ENCODE data around the gene ZNF638. TPM values are rescaled to one million over a fixed set of nuclear protein-coding genes. Genes with fewer than 3 reads are reported as not detected.

ZNF638 gene
- total and polyA plus RNA-seq, 2 of the 8 experiments (the other 6 are each of a cell fraction or from before 2014, with no cell fraction given), result 45.3 to 143 TPM

DNA sequence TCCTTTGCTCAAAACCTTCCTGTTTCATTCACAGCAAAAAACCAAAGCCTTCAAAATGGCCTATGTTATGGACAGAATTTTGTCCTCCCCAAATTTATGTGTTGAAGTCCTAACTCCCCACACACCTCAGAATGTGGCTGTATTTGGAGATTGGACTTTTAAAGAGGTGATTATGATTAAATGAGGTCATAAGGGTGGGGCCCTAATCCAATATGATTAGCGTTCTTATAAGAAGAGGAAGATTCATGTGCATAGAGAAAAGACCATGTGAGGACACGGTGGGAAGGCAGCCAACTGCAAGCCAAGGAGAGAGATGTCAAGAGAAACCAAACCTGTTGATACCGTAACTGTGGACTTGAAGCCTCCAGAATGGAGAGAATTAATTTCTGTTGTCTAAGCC is 4.6 kb upstream of the ZNF638 start:
- Histone ChIP-seq H4K5ac (ENCODE audit: insufficient read length, low read depth, low read length) (no peak overlapping the region), H3K23ac (ENCODE audit: insufficient read length) (no peak overlapping the region), H2BK5ac (ENCODE audit: low read depth, low read length) (no peak overlapping the region), H3K14ac (ENCODE audit: insufficient read length) (no peak overlapping the region), H3K79me2 (ENCODE audit: control insufficient read depth in 1 of 2, insufficient read depth in 2 of 2, low read length in 2 of 2) (peaks cover 8 to 28% of the 10 kb centered on the region in 2 experiments), H2BK12ac (ENCODE audit: low read depth, low read length) (no peak overlapping the region), H4K91ac (replicated peaks; ENCODE audit: insufficient read length, low read length) (no peak overlapping the region), H3K27me3 (replicated peaks in 1 of 4; ENCODE audit: control insufficient read depth in 3 of 4, extremely low read depth in 1 of 4, insufficient read depth in 3 of 4, low read length in 3 of 4) (no peaks in the 10 kb centered on the region), H2BK15ac (ENCODE audit: low read length) (no peak overlapping the region), H3K4ac (replicated peaks; ENCODE audit: insufficient read length, low read depth, low read length) (no peak overlapping the region), H3K9ac (replicated peaks in 1 of 4; ENCODE audit: extremely low read depth in 1 of 4, low read depth in 3 of 4, low read length in 3 of 4) (no peak overlapping the region), H4K20me1 (replicated peaks in 1 of 2; ENCODE audit: control insufficient read depth in 1 of 2, insufficient read depth in 2 of 2, low read length in 2 of 2) (peaks cover 0 to 3% of the 10 kb centered on the region in 2 experiments), H2BK20ac (ENCODE audit: low read length) (no peak overlapping the region), H3K27ac (ENCODE audit: low read depth, low read length) (no peak overlapping the region), H4K8ac (ENCODE audit: extremely low read depth, insufficient read depth, low read length) (no peak overlapping the region), H2AFZ (ENCODE audit: low read length) (no peak overlapping the region), H3K56ac (replicated peaks; ENCODE audit: insufficient read length, low read depth, low read length) (no peak overlapping the region), H2AK5ac (ENCODE audit: low read depth, low read length) (no peak overlapping the region), H3K18ac (ENCODE audit: extremely low read depth, low read length) (no peak overlapping the region), H3K4me2 (ENCODE audit: insufficient read depth in 1 of 2, low read depth in 2 of 2, low read length in 2 of 2) (no peak overlapping the region), H3K23me2 (ENCODE audit: low read depth, low read length) (no peaks in the 10 kb centered on the region), H3K4me3 (ENCODE audit: extremely low read depth in 1 of 4, insufficient read depth in 2 of 4, low read depth in 3 of 4, low read length in 4 of 4) (no peak overlapping the region), H2BK120ac (replicated peaks; ENCODE audit: low read depth, low read length) (no peak overlapping the region), H3K79me1 (ENCODE audit: low read depth, low read length) (no peaks in the 10 kb centered on the region; the same call in 1 of the 2 replicates), H3K4me1 (replicated peaks in 1 of 4; ENCODE audit: control insufficient read depth in 3 of 4, insufficient read depth in 4 of 4, low read length in 3 of 4) (peaks cover 0 to 6% (median 4%) of the 10 kb centered on the region in 4 experiments; a peak in 3 of 7 replicates), H3K36me3 (ENCODE audit: control insufficient read depth in 2 of 4, insufficient read depth in 4 of 4, low read length in 3 of 4) (no peaks in the 10 kb centered on the region), H3K9me3 (ENCODE audit: insufficient read depth in 2 of 2, low read depth in 1 of 2, low read length in 1 of 2) (no peaks in the 10 kb centered on the region)
- WGBS, 2 experiments (ENCODE audit: extremely low coverage in 1 of 2, insufficient coverage in 1 of 2, insufficient read length in 1 of 2, insufficient replicate concordance in 2 of 2, low coverage in 1 of 2, low lambda C conversion rate in 2 of 2, missing lambda C conversion rate in 1 of 2), result 81% methylated on average over 3 of the region's 3 CpGs; no CpG with 5 or more reads in 1 of the 2 experiments
- TF ChIP-seq TAF7 (optimal IDR thresholded peaks at IDR 0.05; ENCODE audit: borderline replicate concordance, low read depth, low read length) (no peak), KDM4A (IDR thresholded peaks at IDR 0.05; ENCODE audit: low read depth, low read length, severe bottlenecking) (no peak), CREB1 (IDR thresholded peaks at IDR 0.05) (no peak), EZH2 (IDR thresholded peaks at IDR 0.05; ENCODE audit: low read depth, low read length, severe bottlenecking) (no peak), YY1 (IDR thresholded peaks at IDR 0.05; ENCODE audit: low read depth, low read length) (no peak), KDM5A (IDR thresholded peaks at IDR 0.05; ENCODE audit: low read length) (no peak), CHD1 (IDR thresholded peaks at IDR 0.05; ENCODE audit: low read depth, low read length) (no peak), SIX5 (IDR thresholded peaks at IDR 0.05; ENCODE audit: low read depth, low read length) (no peak), ASH2L (IDR thresholded peaks at IDR 0.05; ENCODE audit: low read length) (no peak), PHF8 (conservative IDR thresholded peaks at IDR 0.05; ENCODE audit: low read depth, low read length) (no peak)
- FAIRE-seq (no peak), DNase-seq (ENCODE audit: low read depth in 1 of 2, low spot score in 2 of 2) (no peak)
- ChIA-PET CTCF (ENCODE audit: partially characterized antibody) (interaction anchor here (1.2 to 3.8 kb wide), 4 partner anchors 9 to 175 kb away, joined by 3 to 29 read pairs (median 6); no protein-coding TSS in a partner anchor), POLR2A (ENCODE audit: partially characterized antibody) (no interaction called here)

Measured in H1 (cell line).